ENCODE data around the gene PPDPF.

The PPDPF gene

GRCh38 chr20:63522091-63522868 lies 1.7 kb downstream of the PPDPF start:
- FAIRE-seq, result no peak

GRCh38 chr20:63522981-63523611 lies 2.5 kb downstream of the PPDPF start:
- no peak for FAIRE-seq

DNA sequence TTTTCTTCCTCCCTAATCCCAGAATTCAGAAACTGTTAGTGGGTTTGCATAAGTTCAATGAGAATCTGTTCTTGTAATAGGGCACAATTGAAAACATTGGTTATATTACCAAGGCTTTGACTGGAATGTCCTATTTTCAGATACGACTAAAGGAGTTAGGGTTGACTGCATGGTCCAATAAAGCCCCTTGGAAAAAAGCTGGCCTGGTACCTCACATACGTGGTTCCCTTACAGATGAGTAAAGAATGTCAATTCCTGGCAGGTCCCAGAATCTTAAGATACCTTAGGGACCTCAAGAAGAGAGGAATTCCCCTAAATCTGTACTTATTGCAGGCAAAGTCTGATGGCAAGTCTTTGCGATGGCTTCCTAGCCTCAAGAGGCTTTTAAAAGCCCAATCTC lies 4.6 kb downstream of the PPDPF start:
- no peak for FAIRE-seq

- no peak for FAIRE-seq
Measured at GRCh38 chr20:63525971-63526370, 5.4 kb downstream of the PPDPF start.

- FAIRE-seq, result no peak
Measured at GRCh38 chr20:63527184-63527583, 6.6 kb downstream of the PPDPF start.

DNA sequence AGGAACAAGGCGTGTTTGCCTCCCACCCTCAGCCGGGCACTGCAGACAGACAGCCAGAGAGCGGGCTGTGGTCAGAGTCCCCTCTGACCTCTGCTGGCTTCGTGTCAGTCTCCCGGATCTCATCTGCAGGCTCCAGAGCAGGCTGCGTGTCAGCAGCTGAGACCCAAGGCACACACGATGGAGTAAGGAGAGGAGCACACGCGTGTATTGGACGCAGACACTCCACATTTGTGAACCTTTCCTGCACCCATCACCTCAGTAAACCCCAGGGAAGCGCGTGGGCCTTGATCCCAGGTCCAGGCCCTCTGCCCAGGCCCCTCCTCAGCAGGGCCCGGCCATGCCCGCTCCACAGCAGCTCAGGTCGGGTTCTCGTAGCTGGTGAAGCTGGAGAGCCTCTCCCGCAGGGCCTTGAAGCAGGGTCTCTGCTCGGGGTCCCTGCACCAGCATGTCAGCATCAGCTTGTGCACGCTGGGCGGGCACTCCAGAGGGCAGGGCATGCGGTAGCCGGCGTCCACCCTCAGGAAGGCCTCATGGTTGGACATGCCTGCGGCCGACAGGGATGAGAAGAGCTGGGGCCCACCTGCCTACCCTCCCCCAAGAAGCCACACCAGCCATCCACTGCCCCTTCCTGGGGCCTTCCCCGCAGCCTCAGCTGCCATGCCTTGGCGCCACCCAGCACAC lies 8.8 kb downstream of the PPDPF start:
- FAIRE-seq, result no peak

- FAIRE-seq, result no peak
Measured at GRCh38 chr20:63529861-63530787, 9.6 kb downstream of the PPDPF start.

DNA sequence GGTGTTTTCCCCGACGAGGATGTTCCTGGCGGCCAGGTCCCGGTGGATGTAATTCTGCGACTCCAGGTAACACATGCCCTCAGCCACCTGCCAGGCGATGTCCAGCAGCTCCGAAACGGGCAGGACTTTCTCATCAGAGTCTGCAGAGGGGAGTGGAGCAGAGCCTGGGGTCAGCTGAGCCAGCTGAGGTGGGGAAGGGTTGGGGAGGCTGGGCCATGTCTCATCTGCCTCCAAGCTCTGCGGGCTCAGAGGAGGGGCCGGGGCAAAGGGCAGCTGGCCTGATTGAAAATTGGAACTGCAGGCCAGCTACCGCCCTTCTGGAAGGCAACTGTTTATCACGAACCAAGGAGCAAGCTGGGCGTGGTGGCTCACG lies 10.2 kb downstream of the PPDPF start:
- FAIRE-seq, result no peak

DNA sequence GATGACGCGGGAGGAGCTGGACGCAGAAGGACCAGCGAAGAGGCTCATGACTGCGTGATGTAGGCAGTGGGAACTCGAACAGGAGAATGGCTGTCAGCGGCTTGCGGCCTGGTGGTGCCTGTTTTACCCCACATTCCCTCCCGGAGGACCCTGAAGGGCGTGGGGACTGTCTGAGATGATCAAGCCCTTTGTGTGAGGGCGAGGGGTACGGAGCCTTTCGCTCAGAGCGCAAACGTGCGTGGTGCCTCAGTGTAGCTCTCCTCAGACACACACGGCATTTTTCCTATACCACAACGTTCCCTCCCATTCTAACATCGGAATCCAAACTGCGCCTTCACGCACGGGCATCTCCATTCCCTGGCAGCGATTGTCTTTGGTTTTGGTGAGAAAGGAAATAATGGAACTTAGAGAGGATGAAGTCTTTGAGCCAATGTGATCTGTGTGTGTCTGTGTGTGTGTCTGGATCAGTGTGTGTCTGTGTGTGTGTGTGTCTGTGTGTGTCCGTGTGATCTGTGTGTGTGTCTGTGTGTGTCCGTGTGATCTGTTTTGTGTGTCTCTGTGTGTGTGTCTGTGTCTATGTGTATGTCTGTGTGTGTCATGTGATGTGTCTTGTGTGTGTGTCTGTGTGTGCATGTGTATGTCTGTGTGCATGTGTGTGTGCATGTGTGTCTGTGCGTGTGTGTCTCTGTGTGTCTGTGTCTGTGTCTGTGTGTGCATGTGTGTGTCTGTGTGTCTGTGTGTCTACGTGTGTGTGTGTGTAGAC lies 11.3 kb downstream of the PPDPF start:
- FAIRE-seq, result no peak

- FAIRE-seq, result no peak
Measured at GRCh38 chr20:63532449-63532971, 11.9 kb downstream of the PPDPF start.

DNA sequence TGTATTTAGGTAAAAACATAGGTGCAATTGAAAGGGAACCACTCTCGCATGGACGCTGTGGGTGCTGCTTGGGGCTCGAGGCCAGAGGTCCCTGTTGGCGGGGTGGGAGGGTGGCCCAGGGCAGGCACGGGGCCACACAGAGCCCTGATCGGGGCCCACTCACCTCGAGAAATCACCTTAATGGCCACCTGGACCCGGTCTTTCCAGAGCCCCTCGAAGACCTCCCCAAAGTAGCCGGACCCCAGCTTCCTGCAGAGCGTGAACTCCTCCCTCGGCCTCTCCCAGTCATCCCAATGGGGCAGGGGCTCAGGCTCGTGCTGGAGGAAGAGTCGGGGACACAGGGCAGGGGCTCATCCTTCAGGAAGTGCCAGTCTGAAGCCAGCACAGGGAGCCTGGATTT lies 12.8 kb downstream of the PPDPF start:
- no peak for FAIRE-seq

GRCh38 chr20:63533871-63534393 lies 13.4 kb downstream of the PPDPF start:
- FAIRE-seq, result no peak

DNA sequence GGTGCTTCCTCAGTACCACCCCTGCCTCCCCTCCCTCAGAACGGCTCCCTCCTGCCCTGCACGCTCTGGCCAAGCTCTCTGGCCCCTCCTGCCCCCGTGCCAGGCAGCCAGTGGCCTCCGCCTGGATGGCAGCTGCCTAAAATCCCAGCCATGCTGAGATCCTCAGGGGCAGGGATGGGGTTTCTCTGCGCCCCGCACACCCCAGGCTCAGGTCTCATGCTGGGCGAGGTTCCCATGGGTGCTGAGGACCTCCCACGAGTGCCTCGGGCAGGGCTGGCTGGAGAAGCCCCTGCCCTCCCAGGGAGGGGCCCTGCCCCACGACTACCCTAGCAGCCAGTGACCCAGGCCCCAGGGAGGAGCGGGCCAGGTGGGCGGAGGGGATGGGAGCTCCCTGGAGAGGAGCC lies 13.9 kb downstream of the PPDPF start:
- FAIRE-seq, result no peak

- FAIRE-seq, result no peak
Measured at GRCh38 chr20:63534831-63535651, 14.5 kb downstream of the PPDPF start.

GRCh38 chr20:63536241-63536977 lies 15.8 kb downstream of the PPDPF start:
- FAIRE-seq, result no peak

GRCh38 chr20:63536997-63537524 lies 16.5 kb downstream of the PPDPF start, which contains the start of gene PTK6:
Gene PTK6, minus strand, starts transcription at chr20:63537376. Its CDS starts 62 bp downstream, at chr20:63537314.
- FAIRE-seq, result no peak

DNA sequence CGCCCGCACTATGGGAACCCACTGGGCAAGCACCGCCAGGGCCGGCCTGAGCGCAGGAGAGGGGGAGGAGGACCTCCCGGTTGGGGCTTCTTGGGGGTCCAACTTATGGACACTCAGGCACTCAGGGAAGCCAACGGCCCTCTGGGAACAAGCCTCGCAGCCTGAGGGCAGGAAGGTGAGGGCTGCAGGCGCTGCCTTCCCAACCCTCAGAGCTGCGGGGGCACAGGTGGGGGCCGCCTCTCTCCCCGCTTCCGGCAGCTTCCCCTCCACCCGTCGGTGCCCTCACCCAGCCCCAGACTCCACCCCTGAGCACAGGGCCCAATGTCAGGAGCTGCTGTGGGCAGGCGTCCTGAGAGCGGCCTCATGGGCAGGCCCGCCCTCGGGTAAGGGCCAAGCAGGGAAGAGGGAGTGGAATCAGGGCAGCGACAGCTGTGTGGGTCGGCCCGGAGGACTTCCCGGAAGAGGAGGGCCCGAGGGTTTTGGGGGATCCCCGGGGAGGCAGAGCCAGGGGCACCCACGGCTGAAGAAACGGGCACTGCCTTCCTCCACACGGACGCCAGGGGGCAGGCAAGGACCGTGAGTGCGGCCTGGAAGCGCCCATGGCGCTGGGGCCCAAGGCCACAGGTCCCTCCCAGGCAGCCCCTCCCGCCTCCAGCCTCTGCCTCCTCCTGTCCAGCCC lies 17.1 kb downstream of the PPDPF start:
- peak; percentile 53 for FAIRE-seq

DNA sequence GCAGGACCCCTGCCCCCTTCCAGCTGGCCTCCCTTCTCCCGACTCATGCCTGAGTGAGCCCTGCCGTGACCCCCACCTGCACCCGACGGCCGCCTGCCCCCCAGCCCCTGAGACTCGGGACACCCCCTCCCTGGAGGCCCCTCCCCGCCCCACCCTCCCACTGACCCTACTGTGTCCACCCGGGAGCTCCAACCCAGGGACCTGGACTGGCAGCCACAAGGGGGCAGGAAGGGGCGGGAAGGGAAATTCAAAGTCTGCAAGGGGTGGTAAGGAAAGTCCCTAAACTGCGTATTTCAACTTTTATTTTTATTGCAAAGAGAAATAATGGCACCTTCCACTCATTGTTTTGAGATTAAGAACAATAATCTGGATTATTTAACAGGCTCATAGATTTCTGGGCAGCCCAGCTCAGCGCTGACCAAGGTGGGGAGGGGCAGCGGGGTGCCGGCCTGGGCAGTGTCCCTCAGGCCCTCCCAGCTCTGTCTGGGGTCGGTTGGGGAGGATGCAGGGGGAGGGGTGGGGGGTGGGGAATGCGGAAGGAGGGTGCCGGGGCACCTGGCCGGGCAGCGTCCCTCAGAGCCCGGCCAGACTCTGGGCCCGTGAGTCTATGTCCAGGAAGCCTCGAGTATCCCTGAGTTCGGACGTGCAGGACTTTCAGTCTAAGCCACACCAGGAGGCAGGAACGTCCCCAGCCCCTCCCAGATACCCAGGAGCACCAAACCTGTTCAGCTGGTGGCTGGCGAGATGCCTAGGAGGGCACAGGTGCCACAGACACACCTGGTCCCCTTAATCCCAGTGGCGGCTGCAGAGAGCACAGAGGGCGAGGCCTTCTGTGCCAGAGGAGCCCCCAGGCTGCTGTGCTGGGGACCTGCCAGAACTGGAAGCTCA lies 17.9 kb downstream of the PPDPF start:
- FAIRE-seq, result no peak

Data from colon (tissue), 2 donors.